AG04450 (cell line): ENCODE results near the gene ALDH16A1. TPM values are rescaled to one million over a fixed set of nuclear protein-coding genes. Genes with fewer than 3 reads are reported as not detected.
A peak's percentile ranks its signal among the peaks of the same experiment; 100 is the strongest.
"Not testable (repeated sequence)": the region's sequence is repeated elsewhere in the genome, so short reads cannot be mapped to it uniquely, and the experiment has no call there.

Experiments used
- CTCF ChIA-PET: fragments of 300-600, 350-600 bp; formaldehyde crosslinking; extraction: SDS; loops from one replicate; lab custom pipeline; 2022; ENCODE audit warnings: antibody characterized with exemption, inconsistent platforms; lab: Charles Lee
- POLR2A ChIA-PET: fragments of 350-600 bp; formaldehyde crosslinking; extraction: SDS; loops from one replicate; lab custom pipeline; 2021; ENCODE audit warnings: antibody characterized with exemption, inconsistent platforms; lab: Yijun Ruan, JAX
- DNase-seq: peaks from one replicate; pipeline ENCODE4 v3.0.0-alpha.2; 2011; ENCODE audit warnings: low read depth, low spot score
- H3K27ac ChIP-seq: one replicate; pipeline ENCODE4 v1.5.1; 2012; ENCODE audit warnings: low read depth, low read length, control low read depth
- H3K27me3 ChIP-seq: one replicate; pipeline ENCODE4 v1.6.0; 2012; ENCODE audit warnings: low read length; ENCODE audit not compliant: control insufficient read depth, insufficient read depth
- H3K4me3 ChIP-seq: 2 replicates; pipeline ENCODE4 v1.5.1; 2011; ENCODE audit warnings: mild to moderate bottlenecking, low read depth, low read length, control low read depth
- H3K9me3 ChIP-seq: 2 replicates; pipeline ENCODE4 v1.5.1; 2012; ENCODE audit warnings: low read length; ENCODE audit not compliant: control insufficient read depth, insufficient read depth
- polyA plus RNA-seq: library from polyadenylated mRNA; depleted of rRNA; stranded (reverse); fragments of >200 nt; gene quantifications from 2 replicates; pipeline ENCODE4 v1.2.3, GENCODE V29; 2011
- TF ChIP-seq, protein P1 (sequence below): IDR thresholded peaks from 2 replicates; pipeline ENCODE4 v1.5.1; 2011; ENCODE audit warnings: low read depth, low read length, control low read depth, inconsistent platforms

The ALDH16A1 gene
- polyA plus RNA-seq, 1 experiment, result 4.1 TPM

GRCh38 chr19:49453757-49454240 lies 774 bp downstream of the ALDH16A1 start:
- no peaks in the 10 kb centered on the region for H3K27me3 ChIP-seq
- TF ChIP-seq, protein P1, sequence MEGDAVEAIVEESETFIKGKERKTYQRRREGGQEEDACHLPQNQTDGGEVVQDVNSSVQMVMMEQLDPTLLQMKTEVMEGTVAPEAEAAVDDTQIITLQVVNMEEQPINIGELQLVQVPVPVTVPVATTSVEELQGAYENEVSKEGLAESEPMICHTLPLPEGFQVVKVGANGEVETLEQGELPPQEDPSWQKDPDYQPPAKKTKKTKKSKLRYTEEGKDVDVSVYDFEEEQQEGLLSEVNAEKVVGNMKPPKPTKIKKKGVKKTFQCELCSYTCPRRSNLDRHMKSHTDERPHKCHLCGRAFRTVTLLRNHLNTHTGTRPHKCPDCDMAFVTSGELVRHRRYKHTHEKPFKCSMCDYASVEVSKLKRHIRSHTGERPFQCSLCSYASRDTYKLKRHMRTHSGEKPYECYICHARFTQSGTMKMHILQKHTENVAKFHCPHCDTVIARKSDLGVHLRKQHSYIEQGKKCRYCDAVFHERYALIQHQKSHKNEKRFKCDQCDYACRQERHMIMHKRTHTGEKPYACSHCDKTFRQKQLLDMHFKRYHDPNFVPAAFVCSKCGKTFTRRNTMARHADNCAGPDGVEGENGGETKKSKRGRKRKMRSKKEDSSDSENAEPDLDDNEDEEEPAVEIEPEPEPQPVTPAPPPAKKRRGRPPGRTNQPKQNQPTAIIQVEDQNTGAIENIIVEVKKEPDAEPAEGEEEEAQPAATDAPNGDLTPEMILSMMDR, result no peak
- DNase-seq, result no peak
- peak overlapping the region; percentile 97 for H3K27ac ChIP-seq
- peak overlapping the region; percentile 82 for H3K4me3 ChIP-seq
- ChIA-PET POLR2A (interaction anchor here (0.6 to 2.2 kb wide), 3 partner anchors 25 to 107 kb away, joined by 7 to 17 read pairs (median 9); partner anchors contain the start of gene RPL13A), CTCF (interaction anchor here (1.0 to 1.7 kb wide), 2 partner anchors 228 to 356 kb away, joined by 3 to 6 read pairs; no protein-coding TSS in a partner anchor)
- no peaks in the 10 kb centered on the region for H3K9me3 ChIP-seq

DNA sequence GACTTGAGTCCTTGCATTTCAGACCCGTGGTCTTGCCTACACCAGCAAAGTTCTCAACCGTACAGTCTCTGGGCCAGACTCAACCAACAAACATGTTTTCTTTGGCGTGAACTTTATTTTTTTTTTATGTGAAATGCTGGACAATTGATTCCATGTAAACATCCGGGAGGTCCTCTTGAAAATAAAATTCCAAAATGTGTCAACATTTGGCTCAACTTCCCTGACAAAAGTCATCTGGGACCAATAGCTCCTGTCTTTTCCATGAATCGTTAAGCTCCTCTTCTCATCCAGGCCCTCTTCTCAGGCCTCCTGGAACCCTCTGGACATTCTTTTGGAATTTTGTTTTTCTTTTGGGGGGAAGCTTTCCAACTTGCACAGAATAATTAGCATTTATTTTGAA lies 2.7 kb downstream of the ALDH16A1 start:
- DNase-seq, result no peak
- Histone ChIP-seq H3K27ac (peak overlapping the region; percentile 21), H3K4me3 (no peak overlapping the region), H3K9me3 (no peaks in the 10 kb centered on the region), H3K27me3 (no peaks in the 10 kb centered on the region)
- ChIA-PET POLR2A (interaction anchor here (0.6 kb wide), 1 partner anchor 109 kb away, joined by 4 read pairs; no protein-coding TSS in a partner anchor), CTCF (interaction anchor here (0.8 to 1.9 kb wide), 4 partner anchors 18 to 530 kb away, joined by 3 to 10 read pairs (median 4); partner anchors contain the start of gene FLT3LG)
- TF ChIP-seq, protein P1, result no peak

- DNase-seq, result no peak
- Histone ChIP-seq H3K4me3 (no peak overlapping the region), H3K27me3 (no peaks in the 10 kb centered on the region), H3K27ac (no peak overlapping the region), H3K9me3 (peaks cover under 1% of the 10 kb centered on the region; the same call in 1 of the 2 replicates)
- ChIA-PET POLR2A (interaction anchor here (1.2 kb wide), 1 partner anchor 109 kb away, joined by 5 read pairs; no protein-coding TSS in a partner anchor), CTCF (interaction anchor here (0.8 to 1.9 kb wide), 4 partner anchors 17 to 531 kb away, joined by 3 to 10 read pairs (median 4); partner anchors contain the start of gene FLT3LG)
- TF ChIP-seq, protein P1, result no peak
Measured at GRCh38 chr19:49456326-49456725, 3.3 kb downstream of the ALDH16A1 start.

DNA sequence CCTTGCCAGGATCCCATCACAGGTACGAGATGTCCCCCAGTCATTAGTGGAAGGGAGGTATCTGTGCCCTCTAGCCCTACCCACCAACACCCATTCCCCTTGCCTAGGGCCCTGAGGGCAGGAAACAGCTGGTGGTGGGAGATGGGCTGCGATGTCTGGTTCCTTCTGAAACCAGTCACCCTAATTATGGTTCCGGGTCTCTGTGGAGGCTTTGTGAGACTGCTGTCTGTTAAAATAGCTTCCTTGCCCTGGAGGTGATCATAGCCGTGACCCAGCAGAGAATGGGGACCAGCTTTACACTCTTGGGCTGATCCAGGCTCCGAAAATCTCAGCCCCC lies 5.5 kb downstream of the ALDH16A1 start:
- TF ChIP-seq, protein P1, result no peak
- no peak overlapping the region for H3K4me3 ChIP-seq
- DNase-seq, result no peak
- ChIA-PET CTCF (interaction anchor here (0.7 to 2.3 kb wide), 2 partner anchors 15 to 18 kb away, joined by 3 to 9 read pairs; partner anchors contain the start of gene FLT3LG), POLR2A (no interaction called here)
- H3K9me3 ChIP-seq, result peaks cover 7% of the 10 kb centered on the region; the same call in 1 of the 2 replicates
- peak overlapping the region; percentile 11 for H3K27ac ChIP-seq
- no peaks in the 10 kb centered on the region for H3K27me3 ChIP-seq

DNA sequence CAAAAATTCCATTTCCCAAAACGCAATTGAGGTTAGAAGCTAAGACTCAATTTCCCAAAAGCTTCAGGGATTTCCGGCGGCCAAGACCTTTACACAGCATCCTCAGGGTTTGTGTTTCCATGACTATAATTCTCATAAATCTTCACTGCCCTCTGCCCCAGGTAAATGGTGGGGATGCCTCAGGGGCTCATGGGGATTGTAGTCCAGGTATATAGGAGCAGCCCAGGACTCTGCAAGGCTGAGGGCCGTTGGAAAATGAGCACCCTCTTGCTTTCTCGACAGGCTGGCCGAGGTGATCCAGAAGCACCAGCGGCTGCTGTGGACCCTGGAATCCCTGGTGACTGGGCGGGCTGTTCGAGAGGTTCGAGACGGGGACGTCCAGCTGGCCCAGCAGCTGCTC lies 6.4 kb downstream of the ALDH16A1 start:
- TF ChIP-seq, protein P1, result no peak

GRCh38 chr19:49461130-49461529 lies 8.1 kb downstream of the ALDH16A1 start:
- H3K27ac ChIP-seq, H3K4me3 ChIP-seq, POLR2A ChIA-PET, H3K27me3 ChIP-seq, CTCF ChIA-PET, DNase-seq, H3K9me3 ChIP-seq: not testable (repeated sequence)

More for the DNA sequence above, 6.4 kb downstream of the ALDH16A1 start:
- ChIA-PET POLR2A (no interaction called here), CTCF (interaction anchor here (2.3 kb wide), 1 partner anchor 14 kb away, joined by 9 read pairs; the partner anchor contains the start of gene FLT3LG)
- no peaks in the 10 kb centered on the region for H3K27me3 ChIP-seq
- peaks cover 7% of the 10 kb centered on the region; the same call in 1 of the 2 replicates for H3K9me3 ChIP-seq
- no peak overlapping the region for H3K4me3 ChIP-seq
- no peak overlapping the region for H3K27ac ChIP-seq
- no peak for DNase-seq
